Measurements from ENCODE around the gene SMIM29.

The SMIM29 gene

GRCh38 chr6:34237722-34238584 lies 10.9 kb downstream of the SMIM29 start:
- DNase-seq (ENCODE audit: insufficient read length, low spot score) (no peak), FAIRE-seq (no peak)
- peak; percentile 13 for TF ChIP-seq CTCF (IDR thresholded peaks at IDR 0.05; ENCODE audit: insufficient read depth, missing control alignments)

GRCh38 chr6:34237316-34237721 lies 11.5 kb downstream of the SMIM29 start:
- DNase-seq (ENCODE audit: insufficient read length, low spot score) = peak; percentile 25
- FAIRE-seq = no peak
- no peak for TF ChIP-seq CTCF (IDR thresholded peaks at IDR 0.05; ENCODE audit: insufficient read depth, missing control alignments)

GRCh38 chr6:34236443-34237315 lies 12.1 kb downstream of the SMIM29 start, which contains the start of gene HMGA1:
Gene HMGA1, plus strand, starts transcription at chr6:34236873. Its CDS starts 3,908 bp downstream, at chr6:34240781.
- TF ChIP-seq CTCF (IDR thresholded peaks at IDR 0.05; ENCODE audit: insufficient read depth, missing control alignments) = no peak
- DNase-seq (ENCODE audit: insufficient read length, low spot score) (peak; percentile 95), FAIRE-seq (no peak)

GRCh38 chr6:34236131-34236442 lies 12.7 kb downstream of the SMIM29 start:
- FAIRE-seq (no peak), DNase-seq (ENCODE audit: insufficient read length, low spot score) (no peak)
- TF ChIP-seq CTCF (IDR thresholded peaks at IDR 0.05; ENCODE audit: insufficient read depth, missing control alignments) = no peak

GRCh38 chr6:34235307-34236130 lies 13.3 kb downstream of the SMIM29 start:
- FAIRE-seq = no peak
- TF ChIP-seq CTCF (IDR thresholded peaks at IDR 0.05; ENCODE audit: insufficient read depth, missing control alignments) = no peak
- DNase-seq (ENCODE audit: insufficient read length, low spot score) = no peak

- FAIRE-seq = no peak
- DNase-seq (ENCODE audit: insufficient read length, low spot score) = no peak
- TF ChIP-seq CTCF (IDR thresholded peaks at IDR 0.05; ENCODE audit: insufficient read depth, missing control alignments) = no peak
Observed at GRCh38 chr6:34234667-34235306, 14.0 kb downstream of the SMIM29 start.
